Tibial nerve (tissue), 4 donors: Measurements from ENCODE around the gene MPHOSPH6. TPM values are rescaled to one million over a fixed set of nuclear protein-coding genes. Genes with fewer than 3 reads are reported as not detected.

Experiments
- DNase-seq, 2 donors: peaks; one replicate each; pipeline ENCODE4 v3.0.0-alpha.2; 2019; ENCODE audit warnings: low spot score in 2 of 2
- H3K27ac ChIP-seq, 4 donors: fragments of 200-600 bp; sonication (generic) in 3 of 4; one replicate each; pipeline ENCODE4 v1.5.1; 2017 to 2019; ENCODE audit warnings: mild to moderate bottlenecking in 1 of 4
- H3K27me3 ChIP-seq, 2 donors: fragments of 200-600 bp; sonication (generic) in 1 of 2; one replicate each; pipeline versions ENCODE4 v1.5.1 to v1.6.0; 2017 to 2019
- H3K36me3 ChIP-seq, 3 donors: fragments of 200-600 bp; sonication (generic); one replicate each; pipeline ENCODE4 v1.5.1; 2018 to 2019
- H3K4me1 ChIP-seq, 4 donors: fragments of 200-600 bp; sonication (generic) in 3 of 4; one replicate each; pipeline ENCODE4 v1.5.1; 2017 to 2019
- H3K4me3 ChIP-seq, 4 donors: fragments of 200-600 bp; sonication (generic) in 3 of 4; one replicate each; pipeline ENCODE4 v1.5.1; 2017 to 2019; ENCODE audit warnings: mild to moderate bottlenecking in 1 of 4, moderate library complexity in 1 of 4
- H3K9me3 ChIP-seq, 4 donors: fragments of 200-600 bp; sonication (generic) in 3 of 4; one replicate each; pipeline ENCODE4 v1.5.1; 2017 to 2019
- EP300 ChIP-seq, 2 donors: sonication (generic); formaldehyde crosslinking; IDR thresholded peaks; one replicate each; pipeline ENCODE4 v1.6.1; 2017; ENCODE audit warnings: antibody characterized with exemption in 2 of 2, mild to moderate bottlenecking in 1 of 2
- POLR2A ChIP-seq, 2 donors: fragments of 450-650 bp; IDR thresholded peaks; one replicate each; pipeline ENCODE4 v1.6.1; 2017; ENCODE audit warnings: antibody characterized with exemption in 2 of 2, mild to moderate bottlenecking in 2 of 2, moderate library complexity in 2 of 2
- WGBS, 2 donors: methylation state at CpG; one replicate each; pipeline ENCODE4 v1.1.5; 2018; 5-methylcytosine and 5-hydroxymethylcytosine counted together
- total RNA-seq, 4 donors: library from RNA; depleted of rRNA; stranded (reverse); fragments of >200 nt; gene quantifications; one replicate each; pipeline ENCODE4 v1.1.0, GENCODE V29; 2016
- TF ChIP-seq, protein P1 (sequence below), 5 experiments: fragments of 200-600 bp in 3 of 5; fragments of 450-650 bp in 2 of 5; sonication (generic) in 3 of 5; IDR thresholded peaks; one replicate each; pipeline ENCODE4 v1.5.1; 2016 to 2019; ENCODE audit warnings: antibody characterized with exemption in 5 of 5, mild to moderate bottlenecking in 3 of 5, moderate library complexity in 2 of 5

The MPHOSPH6 gene
- total RNA-seq, 4 donors from 2014 or later, result 9.4 to 48.3 (median 29.7) TPM

DNA sequence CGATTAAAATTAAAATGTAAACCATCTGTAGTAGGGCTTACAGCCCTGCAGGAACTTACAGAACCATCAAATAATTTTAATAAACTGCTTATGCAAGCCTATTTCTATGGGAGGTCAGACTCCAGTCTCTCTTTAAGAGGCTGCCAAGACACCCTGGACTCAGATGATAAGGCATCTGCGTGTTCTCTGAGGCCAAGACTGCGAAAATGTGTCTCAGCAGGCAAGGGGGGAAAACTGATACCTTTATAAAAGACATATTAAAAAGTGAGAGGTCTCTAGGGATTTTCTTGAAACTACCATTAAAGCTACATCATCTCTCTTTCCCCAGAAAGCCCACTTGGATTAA, 32.2 kb downstream of the MPHOSPH6 start:
- Histone ChIP-seq H3K4me1 (peaks cover 0 to 3% (median 0%) of the 10 kb centered on the region in 4 donors), H3K9me3 (no peaks in the 10 kb centered on the region), H3K27ac (no peak overlapping the region), H3K36me3 (peaks cover 0 to 6% (median 0%) of the 10 kb centered on the region in 3 donors), H3K27me3 (no peaks in the 10 kb centered on the region), H3K4me3 (no peak overlapping the region)
- no peak for TF ChIP-seq EP300 (IDR thresholded peaks at IDR 0.05)
- DNase-seq, result no peak
- 45 to 62% methylated on average over 3 of the region's 3 CpGs for WGBS, 2 donors

DNA sequence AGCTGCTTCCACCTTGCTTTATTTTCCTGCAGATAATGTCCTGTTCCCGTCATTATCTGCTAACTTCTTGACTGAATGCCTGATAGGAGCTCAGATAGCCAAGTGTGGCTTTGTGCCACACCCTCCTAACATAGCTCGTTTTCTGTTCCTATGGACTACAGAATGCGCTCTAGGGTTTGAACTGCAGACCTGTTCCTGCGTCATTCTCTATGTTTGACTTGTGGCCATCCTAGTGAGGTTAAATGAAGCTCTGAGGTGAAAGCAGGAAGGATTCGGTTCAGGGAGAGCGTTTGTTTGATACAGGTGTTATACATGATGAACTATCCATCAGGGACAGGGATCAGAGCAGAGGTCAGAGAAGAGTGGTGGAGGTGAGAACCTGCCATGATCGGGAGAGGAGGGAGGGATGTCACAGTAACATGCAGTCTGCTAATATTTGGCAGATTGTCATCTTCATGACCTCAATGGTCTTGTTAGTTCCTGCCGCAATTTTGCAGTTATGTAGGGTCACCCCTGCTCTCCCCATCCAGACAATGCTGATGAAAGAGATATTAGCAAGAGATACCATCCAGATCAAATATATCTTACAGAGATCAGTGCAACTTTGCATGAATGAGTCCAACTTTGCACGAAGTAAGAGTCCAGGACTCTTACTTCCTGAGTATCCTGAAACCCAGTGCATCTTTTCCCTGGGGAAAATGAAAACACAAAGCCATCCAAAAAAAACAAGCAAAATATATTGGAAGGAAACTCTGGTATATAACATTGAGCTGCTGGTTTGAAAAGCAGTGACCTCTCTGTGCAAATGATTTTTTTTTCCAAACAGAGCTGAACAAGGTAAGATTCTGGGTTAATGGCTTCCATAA, 32.8 kb downstream of the MPHOSPH6 start:
- 76 to 81% methylated on average over 9 of the region's 9 CpGs for WGBS, 2 donors
- Histone ChIP-seq H3K36me3 (peaks cover 0 to 6% (median 0%) of the 10 kb centered on the region in 3 donors), H3K27me3 (no peaks in the 10 kb centered on the region), H3K27ac (no peak overlapping the region), H3K9me3 (no peaks in the 10 kb centered on the region), H3K4me3 (no peak overlapping the region), H3K4me1 (peaks cover 0 to 3% (median 0%) of the 10 kb centered on the region in 4 donors)
- no peak for DNase-seq
- TF ChIP-seq, protein P1, sequence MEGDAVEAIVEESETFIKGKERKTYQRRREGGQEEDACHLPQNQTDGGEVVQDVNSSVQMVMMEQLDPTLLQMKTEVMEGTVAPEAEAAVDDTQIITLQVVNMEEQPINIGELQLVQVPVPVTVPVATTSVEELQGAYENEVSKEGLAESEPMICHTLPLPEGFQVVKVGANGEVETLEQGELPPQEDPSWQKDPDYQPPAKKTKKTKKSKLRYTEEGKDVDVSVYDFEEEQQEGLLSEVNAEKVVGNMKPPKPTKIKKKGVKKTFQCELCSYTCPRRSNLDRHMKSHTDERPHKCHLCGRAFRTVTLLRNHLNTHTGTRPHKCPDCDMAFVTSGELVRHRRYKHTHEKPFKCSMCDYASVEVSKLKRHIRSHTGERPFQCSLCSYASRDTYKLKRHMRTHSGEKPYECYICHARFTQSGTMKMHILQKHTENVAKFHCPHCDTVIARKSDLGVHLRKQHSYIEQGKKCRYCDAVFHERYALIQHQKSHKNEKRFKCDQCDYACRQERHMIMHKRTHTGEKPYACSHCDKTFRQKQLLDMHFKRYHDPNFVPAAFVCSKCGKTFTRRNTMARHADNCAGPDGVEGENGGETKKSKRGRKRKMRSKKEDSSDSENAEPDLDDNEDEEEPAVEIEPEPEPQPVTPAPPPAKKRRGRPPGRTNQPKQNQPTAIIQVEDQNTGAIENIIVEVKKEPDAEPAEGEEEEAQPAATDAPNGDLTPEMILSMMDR (IDR thresholded peaks at IDR 0.05), result no peak
- TF ChIP-seq POLR2A (IDR thresholded peaks at IDR 0.05), result no peak
- no peak for TF ChIP-seq EP300 (IDR thresholded peaks at IDR 0.05)

DNA sequence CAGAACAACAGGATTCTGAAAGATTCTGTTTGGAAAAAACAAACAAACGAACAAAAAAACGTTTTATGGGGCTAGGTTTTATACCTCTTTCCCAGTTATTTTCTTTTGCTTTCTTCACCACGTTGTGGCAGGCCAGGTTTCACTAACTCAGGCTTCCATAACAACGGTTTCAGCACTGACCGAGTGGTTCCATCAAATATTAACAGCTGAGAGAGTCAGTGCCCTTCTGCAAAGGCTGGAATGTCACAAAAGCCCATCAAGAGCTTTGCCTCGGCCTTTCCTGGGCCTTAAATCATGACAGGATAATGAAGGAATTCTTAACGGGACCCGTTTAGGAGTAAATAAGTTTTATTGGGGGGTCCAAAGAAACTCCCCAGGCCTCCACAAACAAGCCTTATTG, 34.2 kb downstream of the MPHOSPH6 start:
- peaks cover 0 to 6% (median 0%) of the 10 kb centered on the region in 3 donors for H3K36me3 ChIP-seq
- WGBS, 2 donors, result 67 to 71% methylated on average over 8 of the region's 8 CpGs
- no peak overlapping the region for H3K4me3 ChIP-seq
- H3K9me3 ChIP-seq, result no peaks in the 10 kb centered on the region
- H3K27me3 ChIP-seq, result no peaks in the 10 kb centered on the region
- DNase-seq, result no peak
- peaks cover 0 to 3% (median 0%) of the 10 kb centered on the region in 4 donors for H3K4me1 ChIP-seq
- H3K27ac ChIP-seq, result no peak overlapping the region
- TF ChIP-seq, protein P1 (IDR thresholded peaks at IDR 0.05), result no peak
- TF ChIP-seq POLR2A (IDR thresholded peaks at IDR 0.05) (no peak), EP300 (IDR thresholded peaks at IDR 0.05) (no peak)

DNA sequence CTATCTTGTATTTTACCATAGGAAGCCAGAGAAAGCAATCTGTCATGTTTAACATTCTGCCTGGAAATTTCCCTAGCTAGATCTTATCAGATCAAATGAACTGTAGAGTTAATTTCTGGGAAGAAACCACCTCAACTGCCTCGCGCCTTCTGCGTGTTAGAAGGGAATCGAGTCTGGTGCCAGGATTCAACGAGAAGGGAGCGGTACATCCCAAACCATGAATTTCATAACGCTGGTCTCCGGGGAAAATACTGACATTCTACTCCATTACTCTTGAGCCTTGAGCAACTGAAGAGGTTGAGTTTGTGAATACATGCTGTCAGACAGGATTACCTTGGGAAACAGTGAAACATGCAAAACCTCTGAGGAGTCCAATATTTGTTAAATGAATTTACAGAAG, 35.2 kb downstream of the MPHOSPH6 start:
- DNase-seq, result no peak
- H3K36me3 ChIP-seq, result peaks cover 0 to 6% (median 0%) of the 10 kb centered on the region in 3 donors
- TF ChIP-seq, protein P1 (IDR thresholded peaks at IDR 0.05), result no peak
- no peak for TF ChIP-seq POLR2A (IDR thresholded peaks at IDR 0.05)
- no peak for TF ChIP-seq EP300 (IDR thresholded peaks at IDR 0.05)
- no peaks in the 10 kb centered on the region for H3K9me3 ChIP-seq
- H3K27ac ChIP-seq, result no peak overlapping the region
- no peaks in the 10 kb centered on the region for H3K27me3 ChIP-seq
- WGBS, 2 donors, result 91 to 95% methylated on average over 8 of the region's 8 CpGs
- H3K4me1 ChIP-seq, result peaks cover 0 to 3% (median 0%) of the 10 kb centered on the region in 4 donors
- H3K4me3 ChIP-seq, result no peak overlapping the region

DNA sequence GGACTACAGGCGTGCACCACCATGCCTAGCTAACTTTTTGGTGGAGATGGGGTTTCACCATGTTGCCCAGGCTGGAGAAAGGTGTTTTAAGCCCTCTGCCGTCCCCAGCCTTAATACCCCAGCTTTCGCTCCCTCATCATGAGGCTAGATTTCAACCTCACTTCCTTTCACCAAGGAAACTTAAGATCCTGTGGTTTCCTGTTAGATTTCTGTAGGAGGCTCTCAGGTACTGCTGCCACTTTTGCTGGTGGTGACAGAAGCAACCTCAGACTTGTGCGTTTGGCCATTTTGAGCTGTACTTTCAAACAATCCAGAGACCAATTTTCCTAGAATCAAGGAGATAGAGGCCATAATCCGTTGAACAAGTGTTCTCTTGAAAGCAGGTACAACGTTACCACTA, 36.2 kb downstream of the MPHOSPH6 start:
- DNase-seq, result no peak
- Histone ChIP-seq H3K9me3 (no peaks in the 10 kb centered on the region), H3K4me3 (no peak overlapping the region), H3K4me1 (peaks cover 0 to 3% (median 0%) of the 10 kb centered on the region in 4 donors), H3K27me3 (no peaks in the 10 kb centered on the region), H3K27ac (no peak overlapping the region), H3K36me3 (peaks cover 0 to 6% (median 0%) of the 10 kb centered on the region in 3 donors)
- 75 to 83% methylated on average over 6 of the region's 6 CpGs for WGBS, 2 donors
- TF ChIP-seq EP300 (IDR thresholded peaks at IDR 0.05) (no peak), POLR2A (IDR thresholded peaks at IDR 0.05) (no peak)
- TF ChIP-seq, protein P1 (IDR thresholded peaks at IDR 0.05), result no peak
